HepG2 (cell line): ENCODE measurements around the gene ZNF578. TPM values are rescaled to one million over a fixed set of nuclear protein-coding genes. Genes with fewer than 3 reads are reported as not detected.

Source experiments
- CENPBD1 ChIP-seq: sonication (generic); formaldehyde crosslinking; IDR thresholded peaks from 2 replicates; pipeline ENCODE4 v1.8.0; 2022; ENCODE audit warnings: missing genetic modification reagents, low read depth, mild to moderate bottlenecking, borderline replicate concordance
- HOXA9 ChIP-seq: sonication (generic); formaldehyde crosslinking; IDR thresholded peaks from 2 replicates; pipeline ENCODE4 v1.8.1; 2022; ENCODE audit warnings: missing genetic modification reagents, mild to moderate bottlenecking, moderate library complexity, borderline replicate concordance
- LRRFIP1 ChIP-seq: sonication (generic); formaldehyde crosslinking; conservative IDR thresholded peaks from 2 replicates; pipeline ENCODE4 v1.4.0; 2020; ENCODE audit warnings: missing genetic modification reagents
- MAF1 ChIP-seq: sonication (generic); formaldehyde crosslinking; IDR thresholded peaks from 2 replicates; pipeline ENCODE4 v1.5.0; 2020; ENCODE audit warnings: missing genetic modification reagents, borderline replicate concordance
- MATR3 ChIP-seq: sonication (generic); formaldehyde crosslinking; IDR thresholded peaks from 2 replicates; pipeline ENCODE4 v1.4.0; 2020; ENCODE audit warnings: missing genetic modification reagents
- MXD4 ChIP-seq: IDR thresholded peaks from 2 replicates; pipeline ENCODE4 v1.6.1; 2016; ENCODE audit warnings: mild to moderate bottlenecking, missing biosample characterization, missing genetic modification reagents
- POGK ChIP-seq: sonication (generic); formaldehyde crosslinking; conservative IDR thresholded peaks from 2 replicates; pipeline ENCODE4 v1.8.0; 2022; ENCODE audit warnings: mild to moderate bottlenecking, moderate library complexity, missing genetic modification reagents
- TAF1 ChIP-seq: sonication (generic); formaldehyde crosslinking; IDR thresholded peaks from 2 replicates; pipeline ENCODE4 v1.4.0; 2020; ENCODE audit warnings: missing genetic modification reagents
- TBX2 ChIP-seq: sonication (generic); formaldehyde crosslinking; IDR thresholded peaks from 2 replicates; pipeline ENCODE4 v1.5.0; 2020; ENCODE audit warnings: missing genetic modification reagents, mild to moderate bottlenecking, borderline replicate concordance
- ZNF512B ChIP-seq: sonication (generic); formaldehyde crosslinking; IDR thresholded peaks from 2 replicates; pipeline ENCODE4 v1.5.1; 2020; ENCODE audit warnings: missing genetic modification reagents, mild to moderate bottlenecking, borderline replicate concordance
- ZNF547 ChIP-seq: sonication (generic); formaldehyde crosslinking; IDR thresholded peaks from 2 replicates; pipeline ENCODE4 v1.5.1; 2020; ENCODE audit warnings: mild to moderate bottlenecking, missing genetic modification reagents
- ZNF781 ChIP-seq: sonication (generic); formaldehyde crosslinking; IDR thresholded peaks from 2 replicates; pipeline ENCODE4 v1.5.1; 2020; ENCODE audit warnings: borderline replicate concordance, mild to moderate bottlenecking, missing genetic modification reagents; ENCODE audit errors: not compliant biosample characterization
- ZNF792 ChIP-seq: IDR thresholded peaks from 2 replicates; pipeline ENCODE4 v1.6.1; 2016
- polyA plus RNA-seq, 8 experiments: library from polyadenylated mRNA; depleted of rRNA in 3 of 8; stranded (reverse) in 7 of 8; unstranded in 1 of 8; fragments of >200 nt; fragmentation: Illumina TruSeq in 4 of 8; extraction: Trizol in 4 of 8; gene quantifications; 2 replicates each; pipeline versions ENCODE4 v1.2.1 to v1.2.3, GENCODE V29; 2011 to 2016; ENCODE audit warnings: low read depth in 4 of 8, missing spikeins in 1 of 8, mixed read lengths in 1 of 8; ENCODE audit not compliant: insufficient read depth in 1 of 8
- total RNA-seq, 5 experiments: library from RNA; depleted of rRNA; stranded (reverse); fragments of >200 nt; fragmentation: Illumina TruSeq; extraction: Trizol; gene quantifications; 2 replicates each; pipeline ENCODE4 v1.2.3, GENCODE V29; 2016; ENCODE audit warnings: low read depth in 1 of 5
- TF ChIP-seq, protein P1 (sequence below): sonication (generic); formaldehyde crosslinking; conservative IDR thresholded peaks from 2 replicates; pipeline ENCODE4 v1.4.0; 2020; ENCODE audit warnings: missing genetic modification reagents
- TF ChIP-seq, protein P2 (sequence below): sonication (generic); formaldehyde crosslinking; IDR thresholded peaks from 2 replicates; pipeline ENCODE4 v1.4.0; 2020; ENCODE audit warnings: low read depth, missing genetic modification reagents

The ZNF578 gene
- total and polyA plus RNA-seq, 2 of the 13 experiments (the other 11 are each of a cell fraction or from before 2014, with no cell fraction given), result not detected

- TF ChIP-seq POGK (CRISPR knock-in tag) (0 out of 2 replicates have a peak, but pooled peaks have one; percentile 38), ZNF512B (CRISPR knock-in tag) (no peak), MATR3 (CRISPR knock-in tag) (no peak), TBX2 (CRISPR knock-in tag) (no peak), MXD4 (CRISPR knock-in tag) (no peak), MAF1 (no peak), ZNF792 (CRISPR knock-in tag) (no peak), HOXA9 (CRISPR knock-in tag) (no peak), LRRFIP1 (no peak), ZNF547 (CRISPR knock-in tag) (no peak), ZNF781 (CRISPR knock-in tag) (peak; percentile 22), TAF1 (CRISPR knock-in tag) (peak; percentile 37), CENPBD1 (no peak)
- TF ChIP-seq, protein P1, sequence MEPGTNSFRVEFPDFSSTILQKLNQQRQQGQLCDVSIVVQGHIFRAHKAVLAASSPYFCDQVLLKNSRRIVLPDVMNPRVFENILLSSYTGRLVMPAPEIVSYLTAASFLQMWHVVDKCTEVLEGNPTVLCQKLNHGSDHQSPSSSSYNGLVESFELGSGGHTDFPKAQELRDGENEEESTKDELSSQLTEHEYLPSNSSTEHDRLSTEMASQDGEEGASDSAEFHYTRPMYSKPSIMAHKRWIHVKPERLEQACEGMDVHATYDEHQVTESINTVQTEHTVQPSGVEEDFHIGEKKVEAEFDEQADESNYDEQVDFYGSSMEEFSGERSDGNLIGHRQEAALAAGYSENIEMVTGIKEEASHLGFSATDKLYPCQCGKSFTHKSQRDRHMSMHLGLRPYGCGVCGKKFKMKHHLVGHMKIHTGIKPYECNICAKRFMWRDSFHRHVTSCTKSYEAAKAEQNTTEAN (CRISPR knock-in tag), result no peak; the same call in 1 of the 2 replicates
- TF ChIP-seq, protein P2, sequence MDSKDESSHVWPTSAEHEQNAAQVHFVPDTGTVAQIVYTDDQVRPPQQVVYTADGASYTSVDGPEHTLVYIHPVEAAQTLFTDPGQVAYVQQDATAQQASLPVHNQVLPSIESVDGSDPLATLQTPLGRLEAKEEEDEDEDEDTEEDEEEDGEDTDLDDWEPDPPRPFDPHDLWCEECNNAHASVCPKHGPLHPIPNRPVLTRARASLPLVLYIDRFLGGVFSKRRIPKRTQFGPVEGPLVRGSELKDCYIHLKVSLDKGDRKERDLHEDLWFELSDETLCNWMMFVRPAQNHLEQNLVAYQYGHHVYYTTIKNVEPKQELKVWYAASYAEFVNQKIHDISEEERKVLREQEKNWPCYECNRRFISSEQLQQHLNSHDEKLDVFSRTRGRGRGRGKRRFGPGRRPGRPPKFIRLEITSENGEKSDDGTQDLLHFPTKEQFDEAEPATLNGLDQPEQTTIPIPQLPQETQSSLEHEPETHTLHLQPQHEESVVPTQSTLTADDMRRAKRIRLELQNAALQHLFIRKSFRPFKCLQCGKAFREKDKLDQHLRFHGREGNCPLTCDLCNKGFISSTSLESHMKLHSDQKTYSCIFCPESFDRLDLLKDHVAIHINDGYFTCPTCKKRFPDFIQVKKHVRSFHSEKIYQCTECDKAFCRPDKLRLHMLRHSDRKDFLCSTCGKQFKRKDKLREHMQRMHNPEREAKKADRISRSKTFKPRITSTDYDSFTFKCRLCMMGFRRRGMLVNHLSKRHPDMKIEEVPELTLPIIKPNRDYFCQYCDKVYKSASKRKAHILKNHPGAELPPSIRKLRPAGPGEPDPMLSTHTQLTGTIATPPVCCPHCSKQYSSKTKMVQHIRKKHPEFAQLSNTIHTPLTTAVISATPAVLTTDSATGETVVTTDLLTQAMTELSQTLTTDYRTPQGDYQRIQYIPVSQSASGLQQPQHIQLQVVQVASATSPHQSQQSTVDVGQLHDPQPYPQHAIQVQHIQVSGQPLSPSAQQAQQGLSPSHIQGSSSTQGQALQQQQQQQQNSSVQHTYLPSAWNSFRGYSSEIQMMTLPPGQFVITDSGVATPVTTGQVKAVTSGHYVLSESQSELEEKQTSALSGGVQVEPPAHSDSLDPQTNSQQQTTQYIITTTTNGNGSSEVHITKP (CRISPR knock-in tag), result peak; percentile 30; the same call in 1 of the 2 replicates
These were observed 74.0 kb downstream of the ZNF578 start, which contains the start of gene ZNF808 (continued) for GRCh38 chr19:52527134-52527955.
